Tibial nerve (tissue), 4 donors: ENCODE data around the gene PJA1. TPM values are rescaled to one million over a fixed set of nuclear protein-coding genes. Genes with fewer than 3 reads are reported as not detected.

ENCODE experiments used
- DNase-seq, 2 donors: peaks; one replicate each; pipeline ENCODE4 v3.0.0-alpha.2; 2019; ENCODE audit warnings: low spot score in 2 of 2
- H3K27ac ChIP-seq, 4 donors: fragments of 200-600 bp; sonication (generic) in 3 of 4; one replicate each; pipeline ENCODE4 v1.5.1; 2017 to 2019; ENCODE audit warnings: mild to moderate bottlenecking in 1 of 4
- H3K27me3 ChIP-seq, 2 donors: fragments of 200-600 bp; sonication (generic) in 1 of 2; one replicate each; pipeline versions ENCODE4 v1.5.1 to v1.6.0; 2017 to 2019
- H3K36me3 ChIP-seq, 3 donors: fragments of 200-600 bp; sonication (generic); one replicate each; pipeline ENCODE4 v1.5.1; 2018 to 2019
- H3K4me1 ChIP-seq, 4 donors: fragments of 200-600 bp; sonication (generic) in 3 of 4; one replicate each; pipeline ENCODE4 v1.5.1; 2017 to 2019
- H3K4me3 ChIP-seq, 4 donors: fragments of 200-600 bp; sonication (generic) in 3 of 4; one replicate each; pipeline ENCODE4 v1.5.1; 2017 to 2019; ENCODE audit warnings: mild to moderate bottlenecking in 1 of 4, moderate library complexity in 1 of 4
- H3K9me3 ChIP-seq, 4 donors: fragments of 200-600 bp; sonication (generic) in 3 of 4; one replicate each; pipeline ENCODE4 v1.5.1; 2017 to 2019
- CTCF ChIP-seq, 5 experiments: fragments of 200-600 bp in 3 of 5; fragments of 450-650 bp in 2 of 5; sonication (generic) in 3 of 5; IDR thresholded peaks; one replicate each; pipeline ENCODE4 v1.5.1; 2016 to 2019; ENCODE audit warnings: antibody characterized with exemption in 5 of 5, mild to moderate bottlenecking in 3 of 5, moderate library complexity in 2 of 5
- EP300 ChIP-seq, 2 donors: sonication (generic); formaldehyde crosslinking; IDR thresholded peaks; one replicate each; pipeline ENCODE4 v1.6.1; 2017; ENCODE audit warnings: antibody characterized with exemption in 2 of 2, mild to moderate bottlenecking in 1 of 2
- POLR2A ChIP-seq, 2 donors: fragments of 450-650 bp; IDR thresholded peaks; one replicate each; pipeline ENCODE4 v1.6.1; 2017; ENCODE audit warnings: antibody characterized with exemption in 2 of 2, mild to moderate bottlenecking in 2 of 2, moderate library complexity in 2 of 2
- WGBS, 2 donors: methylation state at CpG; one replicate each; pipeline ENCODE4 v1.1.5; 2018; 5-methylcytosine and 5-hydroxymethylcytosine counted together
- total RNA-seq, 4 donors: library from RNA; depleted of rRNA; stranded (reverse); fragments of >200 nt; gene quantifications; one replicate each; pipeline ENCODE4 v1.1.0, GENCODE V29; 2016

The PJA1 gene
- total RNA-seq, 4 donors from 2014 or later: 22.8 to 45.0 (median 32.7) TPM

GRCh38 chrX:69119122-69119521 lies 46.1 kb downstream of the PJA1 start:
- no peak overlapping the region for H3K4me3 ChIP-seq
- no peaks in the 10 kb centered on the region for H3K36me3 ChIP-seq
- TF ChIP-seq POLR2A (IDR thresholded peaks at IDR 0.05) (no peak), EP300 (IDR thresholded peaks at IDR 0.05) (no peak), CTCF (IDR thresholded peaks at IDR 0.05) (no peak)
- no peaks in the 10 kb centered on the region for H3K4me1 ChIP-seq
- peak overlapping the region in 1 of 4 donors; percentile 55 for H3K27ac ChIP-seq
- no peaks in the 10 kb centered on the region for H3K9me3 ChIP-seq
- no peak for DNase-seq
- WGBS, 2 donors: 67 to 71% methylated on average over 2 of the region's 2 CpGs
- H3K27me3 ChIP-seq: peaks cover 0 to 9% of the 10 kb centered on the region in 2 donors

GRCh38 chrX:69117876-69118526 lies 47.3 kb downstream of the PJA1 start:
- peak in 1 of 2 donors; percentile 14 for DNase-seq
- Histone ChIP-seq H3K27ac (peak overlapping the region in 3 of 4 donors; percentile 7 to 65 (median 55)), H3K4me3 (no peak overlapping the region), H3K4me1 (no peaks in the 10 kb centered on the region), H3K27me3 (peaks cover 0 to 4% of the 10 kb centered on the region in 2 donors), H3K9me3 (no peaks in the 10 kb centered on the region), H3K36me3 (no peaks in the 10 kb centered on the region)
- 21 to 51% methylated on average over 11 of the region's 11 CpGs for WGBS, 2 donors
- TF ChIP-seq POLR2A (IDR thresholded peaks at IDR 0.05) (no peak), CTCF (IDR thresholded peaks at IDR 0.05) (no peak), EP300 (IDR thresholded peaks at IDR 0.05) (no peak)

- H3K27ac ChIP-seq: no peak overlapping the region
- TF ChIP-seq POLR2A (IDR thresholded peaks at IDR 0.05) (no peak), CTCF (IDR thresholded peaks at IDR 0.05) (no peak), EP300 (IDR thresholded peaks at IDR 0.05) (no peak)
- H3K4me3 ChIP-seq: no peak overlapping the region
- no peaks in the 10 kb centered on the region for H3K9me3 ChIP-seq
- 94 to 97% methylated on average over 6 of the region's 6 CpGs for WGBS, 2 donors
- H3K27me3 ChIP-seq: peaks cover 0 to 4% of the 10 kb centered on the region in 2 donors
- no peak for DNase-seq
- H3K36me3 ChIP-seq: no peaks in the 10 kb centered on the region
- no peaks in the 10 kb centered on the region for H3K4me1 ChIP-seq
These were observed 49.2 kb downstream of the PJA1 start for GRCh38 chrX:69116077-69116476.

GRCh38 chrX:69113723-69114122 lies 51.5 kb downstream of the PJA1 start:
- no peak overlapping the region for H3K4me3 ChIP-seq
- H3K9me3 ChIP-seq: no peaks in the 10 kb centered on the region

More at GRCh38 chrX:69113723-69114122, 51.5 kb downstream of the PJA1 start:
- H3K27ac ChIP-seq: no peak overlapping the region
- no peaks in the 10 kb centered on the region for H3K36me3 ChIP-seq
- peaks cover 0 to 12% (median 0%) of the 10 kb centered on the region in 4 donors for H3K4me1 ChIP-seq
- TF ChIP-seq CTCF (IDR thresholded peaks at IDR 0.05): no peak
- no peak for TF ChIP-seq EP300 (IDR thresholded peaks at IDR 0.05)
- TF ChIP-seq POLR2A (IDR thresholded peaks at IDR 0.05): no peak
- H3K27me3 ChIP-seq: peaks cover 0 to 18% of the 10 kb centered on the region in 2 donors
- DNase-seq: no peak
